ENCODE results near the gene TMEM267.
"Not testable (repeated sequence)": the region's sequence is repeated elsewhere in the genome, so short reads cannot be mapped to it uniquely, and the experiment has no call there.

The TMEM267 gene

GRCh38 chr5:43412156-43412555, 71.5 kb downstream of the TMEM267 start, which contains the start of gene CCL28:
TSS of gene CCL28 (minus strand) at chr5:43412391. CDS start at chr5:43412316, 75 bp downstream.
- H3K36me3 ChIP-seq (ENCODE audit: control insufficient read depth, insufficient read depth, low read length): no peaks in the 10 kb centered on the region
- H3K4me3 ChIP-seq (replicated peaks; ENCODE audit: low read depth, low read length): no peak within 1 kb of the TSS
- no peaks in the 10 kb centered on the region for H3K27me3 ChIP-seq (replicated peaks; ENCODE audit: control insufficient read depth, insufficient read depth, low read length)
- TF ChIP-seq, protein P1, sequence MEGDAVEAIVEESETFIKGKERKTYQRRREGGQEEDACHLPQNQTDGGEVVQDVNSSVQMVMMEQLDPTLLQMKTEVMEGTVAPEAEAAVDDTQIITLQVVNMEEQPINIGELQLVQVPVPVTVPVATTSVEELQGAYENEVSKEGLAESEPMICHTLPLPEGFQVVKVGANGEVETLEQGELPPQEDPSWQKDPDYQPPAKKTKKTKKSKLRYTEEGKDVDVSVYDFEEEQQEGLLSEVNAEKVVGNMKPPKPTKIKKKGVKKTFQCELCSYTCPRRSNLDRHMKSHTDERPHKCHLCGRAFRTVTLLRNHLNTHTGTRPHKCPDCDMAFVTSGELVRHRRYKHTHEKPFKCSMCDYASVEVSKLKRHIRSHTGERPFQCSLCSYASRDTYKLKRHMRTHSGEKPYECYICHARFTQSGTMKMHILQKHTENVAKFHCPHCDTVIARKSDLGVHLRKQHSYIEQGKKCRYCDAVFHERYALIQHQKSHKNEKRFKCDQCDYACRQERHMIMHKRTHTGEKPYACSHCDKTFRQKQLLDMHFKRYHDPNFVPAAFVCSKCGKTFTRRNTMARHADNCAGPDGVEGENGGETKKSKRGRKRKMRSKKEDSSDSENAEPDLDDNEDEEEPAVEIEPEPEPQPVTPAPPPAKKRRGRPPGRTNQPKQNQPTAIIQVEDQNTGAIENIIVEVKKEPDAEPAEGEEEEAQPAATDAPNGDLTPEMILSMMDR (IDR thresholded peaks at IDR 0.05; ENCODE audit: insufficient read depth, low read length, poor library complexity, severe bottlenecking): no peak
- DNase-seq (ENCODE audit: extremely low read depth, insufficient read length): no peak

DNA sequence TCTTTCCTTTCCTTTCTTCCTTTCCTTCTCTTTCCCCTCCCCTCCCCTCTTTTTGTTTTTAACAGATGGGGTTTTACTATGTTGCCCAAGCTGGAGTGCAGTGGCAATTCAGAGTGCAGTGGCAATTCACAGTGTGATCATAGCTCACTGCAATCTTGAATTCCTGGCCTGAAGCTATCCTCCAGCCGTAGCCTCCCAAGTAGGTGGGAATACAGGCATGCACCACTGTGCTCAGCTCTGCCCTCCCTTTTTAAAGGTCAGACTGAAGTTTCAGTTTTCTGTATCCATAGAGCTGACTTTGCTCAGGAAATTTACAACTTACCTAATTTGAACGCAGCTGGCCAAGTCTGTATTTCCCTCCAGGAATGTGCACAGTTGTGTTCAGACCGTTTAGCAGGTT, 72.2 kb downstream of the TMEM267 start:
- no peaks in the 10 kb centered on the region for H3K27me3 ChIP-seq (replicated peaks; ENCODE audit: control insufficient read depth, insufficient read depth, low read length)
- no peaks in the 10 kb centered on the region for H3K36me3 ChIP-seq (ENCODE audit: control insufficient read depth, insufficient read depth, low read length)
- TF ChIP-seq, protein P1 (IDR thresholded peaks at IDR 0.05; ENCODE audit: insufficient read depth, low read length, poor library complexity, severe bottlenecking): no peak
- no peak for DNase-seq (ENCODE audit: extremely low read depth, insufficient read length)
- H3K4me3 ChIP-seq (replicated peaks; ENCODE audit: low read depth, low read length): no peak overlapping the region

DNA sequence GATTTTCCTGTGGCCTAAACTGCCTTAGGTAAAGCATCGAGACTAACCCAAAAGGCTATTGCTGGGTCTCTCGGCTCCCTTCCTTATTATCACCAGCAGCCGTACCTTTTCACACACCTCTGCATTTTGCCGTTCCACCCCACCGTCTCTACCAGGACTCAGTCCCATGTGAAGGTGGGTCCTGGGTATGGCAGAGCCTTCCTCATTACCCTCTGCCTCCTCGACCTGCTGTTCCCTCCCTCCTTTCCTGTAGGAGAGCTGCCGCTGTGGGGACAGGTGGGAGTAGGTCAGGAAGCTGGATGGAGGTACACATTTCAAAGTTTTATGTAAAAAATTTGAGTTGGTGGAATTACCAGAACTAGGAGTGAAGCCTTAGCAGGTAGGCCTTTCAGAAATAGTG, 73.3 kb downstream of the TMEM267 start:
- TF ChIP-seq, protein P1 (IDR thresholded peaks at IDR 0.05; ENCODE audit: insufficient read depth, low read length, poor library complexity, severe bottlenecking): no peak
- no peaks in the 10 kb centered on the region for H3K27me3 ChIP-seq (replicated peaks; ENCODE audit: control insufficient read depth, insufficient read depth, low read length)
- no peak overlapping the region for H3K4me3 ChIP-seq (replicated peaks; ENCODE audit: low read depth, low read length)
- no peaks in the 10 kb centered on the region for H3K36me3 ChIP-seq (ENCODE audit: control insufficient read depth, insufficient read depth, low read length)
- DNase-seq (ENCODE audit: extremely low read depth, insufficient read length): no peak

- DNase-seq (ENCODE audit: extremely low read depth, insufficient read length): no peak
- no peak overlapping the region for H3K4me3 ChIP-seq (replicated peaks; ENCODE audit: low read depth, low read length)
- TF ChIP-seq, protein P1 (IDR thresholded peaks at IDR 0.05; ENCODE audit: insufficient read depth, low read length, poor library complexity, severe bottlenecking): no peak
- H3K27me3 ChIP-seq (replicated peaks; ENCODE audit: control insufficient read depth, insufficient read depth, low read length): no peaks in the 10 kb centered on the region
- H3K36me3 ChIP-seq (ENCODE audit: control insufficient read depth, insufficient read depth, low read length): no peaks in the 10 kb centered on the region
These were observed 73.8 kb downstream of the TMEM267 start for GRCh38 chr5:43409809-43410271.

DNA sequence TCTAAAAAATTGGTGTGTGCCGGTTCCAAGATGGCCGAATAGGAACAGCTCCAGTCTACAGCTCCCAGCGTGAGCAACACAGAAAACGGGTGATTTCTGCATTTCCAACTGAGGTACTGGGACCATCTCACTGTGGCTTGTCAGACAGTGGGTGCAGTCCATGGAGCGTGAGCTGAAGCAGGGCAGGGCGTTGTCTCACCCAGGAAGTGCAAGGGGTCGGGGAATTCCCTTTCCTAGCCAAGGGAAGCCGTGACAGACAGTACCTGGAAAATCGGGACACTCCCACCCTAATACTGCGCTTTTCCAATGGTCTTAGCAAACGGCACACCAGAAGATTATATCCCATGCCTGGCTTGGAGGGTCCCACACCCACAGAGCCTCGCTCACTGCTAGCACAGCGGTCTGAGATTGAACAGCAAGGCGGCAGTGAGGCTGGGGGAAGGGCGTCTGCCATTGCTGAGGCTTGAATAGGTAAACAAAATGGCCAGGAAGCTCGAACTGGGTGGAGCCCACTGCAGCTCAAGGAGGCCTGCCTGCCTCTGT, 81.1 kb downstream of the TMEM267 start:
- not testable (repeated sequence) for H3K36me3 ChIP-seq (ENCODE audit: control insufficient read depth, insufficient read depth, low read length); DNase-seq (ENCODE audit: extremely low read depth, insufficient read length); H3K4me3 ChIP-seq (replicated peaks; ENCODE audit: low read depth, low read length); H3K27me3 ChIP-seq (replicated peaks; ENCODE audit: control insufficient read depth, insufficient read depth, low read length)

DNA sequence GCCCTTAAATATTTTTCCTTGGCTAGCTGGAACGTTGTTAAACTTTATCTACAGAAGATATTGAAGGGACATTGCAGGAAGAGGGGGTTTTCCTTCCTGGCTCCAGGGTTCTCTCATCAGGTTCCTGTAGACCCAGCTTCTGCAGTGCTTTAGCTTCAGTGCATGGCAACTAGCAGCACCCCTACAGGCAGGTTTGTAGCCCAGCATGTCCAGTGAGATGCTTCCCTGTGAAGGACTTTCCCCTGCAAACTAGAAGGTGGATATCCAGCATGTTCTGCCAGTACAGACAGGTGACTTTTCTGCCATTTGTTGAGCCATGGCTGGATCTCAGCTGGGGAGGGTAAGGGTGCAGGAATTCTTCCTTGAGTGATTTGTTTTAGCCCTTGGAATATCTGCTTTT, 81.8 kb downstream of the TMEM267 start:
- no peak for DNase-seq (ENCODE audit: extremely low read depth, insufficient read length)
- H3K27me3 ChIP-seq (replicated peaks; ENCODE audit: control insufficient read depth, insufficient read depth, low read length): no peaks in the 10 kb centered on the region
- TF ChIP-seq, protein P1 (IDR thresholded peaks at IDR 0.05; ENCODE audit: insufficient read depth, low read length, poor library complexity, severe bottlenecking): peak; percentile 2
- H3K4me3 ChIP-seq (replicated peaks; ENCODE audit: low read depth, low read length): no peak overlapping the region
- no peaks in the 10 kb centered on the region for H3K36me3 ChIP-seq (ENCODE audit: control insufficient read depth, insufficient read depth, low read length)
